Lung (tissue), 16 donors: ENCODE measurements around the gene MYBL2. TPM values are rescaled to one million over a fixed set of nuclear protein-coding genes. Genes with fewer than 3 reads are reported as not detected.

Experiments
- ATAC-seq: fragments of 200-7000 bp; cut with Tn5 transposase; one replicate; pipeline ENCODE4 v1.9.1; 2020; ENCODE audit warnings: moderate number of reproducible peaks; ENCODE audit not compliant: insufficient read depth, low FRiP score
- DNase-seq, 3 donors: peaks; one replicate each; pipeline ENCODE4 v3.0.0-alpha.2; 2013 to 2017
- H3K27ac ChIP-seq, 2 donors: one replicate each; pipeline ENCODE4 v1.5.1; 2013; ENCODE audit warnings: mild to moderate bottlenecking in 2 of 2, moderate library complexity in 2 of 2, control low read depth in 1 of 2, inconsistent platforms in 1 of 2, low read depth in 1 of 2, low read length in 1 of 2
- H3K27me3 ChIP-seq, 3 donors: one replicate each; pipeline ENCODE4 v1.5.1; 2013; ENCODE audit warnings: low read length in 2 of 3; ENCODE audit not compliant: control insufficient read depth in 3 of 3, insufficient read depth in 3 of 3
- H3K36me3 ChIP-seq, 4 donors: one replicate each; pipeline ENCODE4 v1.5.1; 2013; ENCODE audit warnings: low read length in 4 of 4, mild to moderate bottlenecking in 1 of 4, moderate library complexity in 1 of 4; ENCODE audit not compliant: control insufficient read depth in 4 of 4, insufficient read depth in 4 of 4
- H3K4me1 ChIP-seq, 5 donors: one replicate each; pipeline ENCODE4 v1.5.1; 2013; ENCODE audit warnings: low read length in 5 of 5, mild to moderate bottlenecking in 2 of 5, moderate library complexity in 1 of 5; ENCODE audit not compliant: control insufficient read depth in 5 of 5, insufficient read depth in 5 of 5
- H3K4me3 ChIP-seq: one replicate; pipeline ENCODE4 v1.5.1; 2013; ENCODE audit warnings: mild to moderate bottlenecking, control low read depth, moderate library complexity
- H3K9ac ChIP-seq, 2 donors: one replicate each; pipeline ENCODE4 v1.5.1; 2013; ENCODE audit warnings: low read length in 2 of 2, control low read depth in 1 of 2; ENCODE audit not compliant: insufficient read depth in 1 of 2
- H3K9me3 ChIP-seq, 4 donors: one replicate each; pipeline ENCODE4 v1.5.1; 2013; ENCODE audit warnings: low read length in 3 of 4, mild to moderate bottlenecking in 1 of 4, moderate library complexity in 1 of 4; ENCODE audit not compliant: control insufficient read depth in 4 of 4, insufficient read depth in 3 of 4
- WGBS, 2 donors: extraction: QIAGEN DNeasy Blood & Tissue Kit; methylation state at CpG; one replicate each; pipeline ENCODE4 v1.1.7; 2013; 5-methylcytosine and 5-hydroxymethylcytosine counted together
- long read RNA-seq, 5 donors: transcript quantifications; one replicate each; lab custom pipeline, GENCODE V29; 2026
- polyA plus RNA-seq, 2 donors: library from polyadenylated mRNA; stranded (reverse); fragments of 200-250 nt; gene quantifications; one replicate each; pipeline ENCODE4 v1.2.1, GENCODE V29; 2013
- total RNA-seq, 2 donors: library from RNA; depleted of rRNA in 1 of 2; stranded (reverse); fragments of >200 nt in 1 of 2; gene quantifications; one replicate each; pipeline ENCODE4 v1.2.1, GENCODE V29; 2014 to 2021
- TF ChIP-seq, protein P1 (sequence below): IDR thresholded peaks from 2 replicates; pipeline ENCODE4 v1.5.1; 2012; ENCODE audit warnings: mild to moderate bottlenecking; ENCODE audit errors: control extremely low read depth, extremely low read depth
- donor health status: control.
- donor health status: control.
- donor health status: Bipolar disorder and iron deficiency.
- donor health status: healthy.
- donor health status: DM: yes; HTN: yes; CAD: no.

MYBL2 gene
- total RNA-seq: 1 to 10 TPM; 2.1 to 4.7 TPM
- 1 to 10 TPM; 2.1 to 4.4 TPM for polyA plus RNA-seq
- long read RNA-seq, donor 1, partial matches to known transcripts: 0 of 4 reads
- long read RNA-seq, donor 1, other reads (novel, unspliced or antisense): 0 of 4 reads
- long read RNA-seq, donor 2: 0 reads
- long read RNA-seq, donor 3: 0 reads
- long read RNA-seq, donor 4, partial matches to known transcripts: 6 of 6 reads
- long read RNA-seq, donor 4, other reads (novel, unspliced or antisense): 0 of 6 reads
- long read RNA-seq, donor 5, transcript MYBL2-201 (14 exons, 2,639 nt): major isoform, 11 of 18 reads
- long read RNA-seq, donor 5, partial matches to known transcripts: 7 of 18 reads
- long read RNA-seq, donor 5, other reads (novel, unspliced or antisense): 0 of 18 reads

DNA sequence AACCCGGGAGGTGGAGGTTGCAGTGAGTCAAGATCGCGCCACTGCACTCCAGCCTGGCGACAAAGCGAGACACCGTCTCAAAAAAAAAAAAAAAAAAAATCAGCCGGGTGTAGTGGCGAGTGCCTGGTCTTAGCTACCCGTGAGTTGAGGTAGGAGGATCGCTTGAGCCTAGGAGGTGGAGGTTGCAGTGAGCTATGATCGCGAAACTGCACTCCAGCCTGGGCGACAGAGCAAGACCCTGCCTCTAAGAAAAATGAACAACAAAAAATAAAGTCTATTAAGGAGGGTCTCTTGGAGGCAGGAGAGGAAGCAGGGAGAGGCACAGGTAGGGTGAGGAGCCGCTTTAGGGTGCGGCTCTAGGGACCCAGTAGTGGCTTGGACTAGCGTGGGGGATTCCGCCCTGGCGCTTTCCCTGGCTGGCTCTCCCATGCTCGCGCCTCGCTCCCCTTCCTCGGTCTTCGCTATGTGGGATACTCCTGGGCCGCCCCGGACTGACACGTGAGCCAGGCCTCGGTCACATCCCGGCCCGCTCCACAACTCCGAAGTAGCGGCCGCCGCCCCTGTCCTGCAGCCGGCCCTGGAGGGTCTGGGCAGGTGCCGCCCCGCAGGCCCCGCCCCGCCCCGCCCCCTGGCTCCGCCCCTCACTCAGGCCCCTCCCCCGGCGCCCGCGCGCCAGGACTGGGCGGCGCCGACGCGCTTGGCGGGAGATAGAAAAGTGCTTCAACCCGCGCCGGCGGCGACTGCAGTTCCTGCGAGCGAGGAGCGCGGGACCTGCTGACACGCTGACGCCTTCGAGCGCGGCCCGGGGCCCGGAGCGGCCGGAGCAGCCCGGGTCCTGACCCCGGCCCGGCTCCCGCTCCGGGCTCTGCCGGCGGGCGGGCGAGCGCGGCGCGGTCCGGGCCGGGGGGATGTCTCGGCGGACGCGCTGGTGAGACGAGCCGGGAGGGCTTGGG is at the start of gene MYBL2:
TSS of gene MYBL2 (plus strand) at position 739 of the 953 bp plus-strand sequence. CDS start at position 909, 170 bp downstream.
- no peaks in the 10 kb centered on the region for H3K9me3 ChIP-seq
- no peak within 1 kb of the TSS for H3K4me3 ChIP-seq

DNA sequence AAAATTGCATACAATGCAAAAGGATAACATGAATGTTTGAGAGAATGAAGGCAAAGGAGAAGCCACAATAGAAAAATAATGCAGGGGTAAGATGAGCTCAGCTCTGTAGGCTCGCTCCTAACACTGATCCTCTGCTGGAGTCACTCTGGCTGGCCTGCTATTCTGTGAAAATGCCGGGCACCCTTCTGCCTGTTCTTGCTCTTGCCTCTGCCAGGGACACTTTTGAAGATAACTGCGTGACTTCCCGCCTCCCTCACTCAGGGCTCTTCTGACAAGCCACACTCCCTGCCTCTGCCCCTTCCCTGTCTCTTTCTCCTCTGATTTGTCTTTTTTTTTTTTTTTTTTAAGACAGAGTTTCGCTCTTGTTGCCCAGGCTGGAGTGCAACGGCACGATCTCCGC is 35.3 kb upstream of the MYBL2 start:
- WGBS, 2 donors: 96 to 99% methylated on average over 8 of the region's 8 CpGs
- ATAC-seq (no peak), DNase-seq (no peak)
- Histone ChIP-seq H3K9ac (no peak overlapping the region), H3K4me3 (no peak overlapping the region), H3K4me1 (no peaks in the 10 kb centered on the region), H3K9me3 (no peaks in the 10 kb centered on the region), H3K36me3 (peaks cover 19 to 30% (median 21%) of the 10 kb centered on the region in 4 donors), H3K27ac (no peak overlapping the region), H3K27me3 (no peaks in the 10 kb centered on the region)
- TF ChIP-seq, protein P1, sequence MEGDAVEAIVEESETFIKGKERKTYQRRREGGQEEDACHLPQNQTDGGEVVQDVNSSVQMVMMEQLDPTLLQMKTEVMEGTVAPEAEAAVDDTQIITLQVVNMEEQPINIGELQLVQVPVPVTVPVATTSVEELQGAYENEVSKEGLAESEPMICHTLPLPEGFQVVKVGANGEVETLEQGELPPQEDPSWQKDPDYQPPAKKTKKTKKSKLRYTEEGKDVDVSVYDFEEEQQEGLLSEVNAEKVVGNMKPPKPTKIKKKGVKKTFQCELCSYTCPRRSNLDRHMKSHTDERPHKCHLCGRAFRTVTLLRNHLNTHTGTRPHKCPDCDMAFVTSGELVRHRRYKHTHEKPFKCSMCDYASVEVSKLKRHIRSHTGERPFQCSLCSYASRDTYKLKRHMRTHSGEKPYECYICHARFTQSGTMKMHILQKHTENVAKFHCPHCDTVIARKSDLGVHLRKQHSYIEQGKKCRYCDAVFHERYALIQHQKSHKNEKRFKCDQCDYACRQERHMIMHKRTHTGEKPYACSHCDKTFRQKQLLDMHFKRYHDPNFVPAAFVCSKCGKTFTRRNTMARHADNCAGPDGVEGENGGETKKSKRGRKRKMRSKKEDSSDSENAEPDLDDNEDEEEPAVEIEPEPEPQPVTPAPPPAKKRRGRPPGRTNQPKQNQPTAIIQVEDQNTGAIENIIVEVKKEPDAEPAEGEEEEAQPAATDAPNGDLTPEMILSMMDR: no peak

More for the DNA sequence above, at the start of gene MYBL2:
- DNase-seq (peak; percentile 56 to 79 (median 69)), ATAC-seq (peak; percentile 85)
- Histone ChIP-seq H3K4me1 (peaks cover 0 to 7% (median 5%) of the 10 kb centered on the region in 5 donors), H3K27ac (no peak within 1 kb of the TSS), H3K36me3 (no peaks in the 10 kb centered on the region), H3K9ac (peak within 1 kb of the TSS in 1 of 2 donors; percentile 55), H3K27me3 (peaks cover 0 to 3% (median 2%) of the 10 kb centered on the region in 3 donors)
- 11 to 17% methylated on average over 43 to 90 of the region's 90 CpGs for WGBS, 2 donors
- TF ChIP-seq, protein P1: no peak

DNA sequence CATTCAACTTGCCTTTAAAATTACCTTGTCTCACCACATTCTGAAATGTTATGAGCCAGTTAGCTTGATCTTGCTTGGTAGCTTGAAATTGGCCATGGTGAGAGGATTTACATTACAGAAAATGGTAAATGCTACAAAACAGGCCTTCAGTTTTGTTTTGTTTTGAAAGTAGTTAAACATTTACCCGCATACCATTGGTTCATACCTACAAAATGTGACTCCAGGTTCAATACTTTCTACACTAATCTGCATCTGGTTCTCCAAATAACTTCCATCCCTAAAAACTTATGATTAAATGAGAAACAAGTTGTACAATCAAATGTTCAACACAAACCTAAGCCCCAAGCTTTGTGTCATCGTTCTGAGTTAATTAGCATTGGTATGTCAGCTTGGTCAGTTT is 30.5 kb upstream of the MYBL2 start:
- Histone ChIP-seq H3K4me1 (no peaks in the 10 kb centered on the region), H3K4me3 (no peak overlapping the region), H3K9ac (no peak overlapping the region), H3K27ac (no peak overlapping the region), H3K27me3 (no peaks in the 10 kb centered on the region), H3K9me3 (no peaks in the 10 kb centered on the region), H3K36me3 (peaks cover 16 to 33% (median 23%) of the 10 kb centered on the region in 4 donors)
- ATAC-seq (no peak), DNase-seq (no peak)
- TF ChIP-seq, protein P1: no peak
- WGBS, 2 donors: 97 to 98% methylated on average over 2 of the region's 2 CpGs
